ENCODE data around the gene HOXA11. TPM values are rescaled to one million over a fixed set of nuclear protein-coding genes. Genes with fewer than 3 reads are reported as not detected.
A peak's percentile ranks its signal among the peaks of the same experiment; 100 is the strongest.

HOXA11 gene
- total RNA-seq, 1 experiment from 2014 or later = not detected

DNA sequence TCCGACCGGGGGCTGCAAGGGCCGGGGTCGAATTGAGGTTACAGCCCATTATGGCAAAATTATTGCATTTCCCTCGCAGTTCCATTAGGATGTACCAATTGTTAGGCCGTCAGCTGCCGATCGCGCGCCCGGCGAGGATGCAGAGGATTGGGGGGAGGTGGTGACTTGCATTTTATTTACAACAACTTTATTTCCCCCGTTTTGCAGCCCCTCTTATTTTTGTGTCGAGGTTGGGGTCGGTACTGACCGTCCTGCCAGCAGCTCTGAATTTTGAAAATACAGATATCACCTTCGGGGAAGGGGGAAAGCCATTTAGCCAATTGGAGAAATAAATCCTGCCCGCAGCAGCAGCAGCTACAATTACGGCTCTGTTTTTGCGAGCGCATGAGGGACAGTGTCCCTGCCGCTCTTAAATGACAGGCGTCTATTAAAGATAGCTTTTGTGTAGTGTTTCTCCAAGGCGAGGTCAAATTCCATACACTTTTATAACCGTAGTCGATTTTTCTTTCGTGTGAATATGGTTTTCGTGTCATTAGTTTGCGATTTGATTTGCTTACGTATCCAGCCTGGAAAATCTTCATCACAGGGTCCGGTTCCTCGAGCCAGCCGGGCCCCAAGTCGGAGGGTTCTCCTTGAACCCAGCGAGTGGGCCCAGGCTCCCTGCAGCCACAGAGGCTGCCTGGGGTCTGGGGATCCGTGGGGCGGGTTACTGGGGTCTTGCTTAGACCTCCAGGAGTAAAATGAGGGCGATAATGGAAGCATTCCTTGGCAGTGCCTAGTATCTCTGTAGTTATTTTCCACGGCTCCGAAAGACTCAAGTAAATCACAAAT is 40.9 kb downstream of the HOXA11 start:
- H3K23me2 ChIP-seq (ENCODE audit: insufficient read length, low read depth, low read length, poor library complexity, severe bottlenecking) = peaks cover 14% of the 10 kb centered on the region
- TF ChIP-seq, protein P1, sequence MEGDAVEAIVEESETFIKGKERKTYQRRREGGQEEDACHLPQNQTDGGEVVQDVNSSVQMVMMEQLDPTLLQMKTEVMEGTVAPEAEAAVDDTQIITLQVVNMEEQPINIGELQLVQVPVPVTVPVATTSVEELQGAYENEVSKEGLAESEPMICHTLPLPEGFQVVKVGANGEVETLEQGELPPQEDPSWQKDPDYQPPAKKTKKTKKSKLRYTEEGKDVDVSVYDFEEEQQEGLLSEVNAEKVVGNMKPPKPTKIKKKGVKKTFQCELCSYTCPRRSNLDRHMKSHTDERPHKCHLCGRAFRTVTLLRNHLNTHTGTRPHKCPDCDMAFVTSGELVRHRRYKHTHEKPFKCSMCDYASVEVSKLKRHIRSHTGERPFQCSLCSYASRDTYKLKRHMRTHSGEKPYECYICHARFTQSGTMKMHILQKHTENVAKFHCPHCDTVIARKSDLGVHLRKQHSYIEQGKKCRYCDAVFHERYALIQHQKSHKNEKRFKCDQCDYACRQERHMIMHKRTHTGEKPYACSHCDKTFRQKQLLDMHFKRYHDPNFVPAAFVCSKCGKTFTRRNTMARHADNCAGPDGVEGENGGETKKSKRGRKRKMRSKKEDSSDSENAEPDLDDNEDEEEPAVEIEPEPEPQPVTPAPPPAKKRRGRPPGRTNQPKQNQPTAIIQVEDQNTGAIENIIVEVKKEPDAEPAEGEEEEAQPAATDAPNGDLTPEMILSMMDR (conservative IDR thresholded peaks at IDR 0.05) = no peak
- no peak overlapping the region for H3K23ac ChIP-seq (ENCODE audit: insufficient read length, low read depth, low read length)
- no peak overlapping the region for H2BK20ac ChIP-seq (ENCODE audit: low read depth, low read length, poor library complexity, severe bottlenecking)
- H3T11ph ChIP-seq (ENCODE audit: low read length) = no peak overlapping the region
- Mint-ChIP-seq H3K4me1 (peaks cover 5 to 25% of the 10 kb centered on the region in 2 experiments), H3K9me3 (peaks cover 16 to 28% of the 10 kb centered on the region in 2 experiments), H3K4me3 (no peak overlapping the region; a peak in 1 of 5 replicates), H3K27me3 (ENCODE audit: low read depth) (peaks cover 100% of the 10 kb centered on the region), H3K36me3 (ENCODE audit: insufficient read depth in 1 of 3, low read depth in 3 of 3) (no peaks in the 10 kb centered on the region; a peak in 3 of 7 replicates), H3K27ac (no peak overlapping the region)
- H2AFZ ChIP-seq (ENCODE audit: low read length) = no peak overlapping the region
- no CpG with 5 or more reads among the region's 40 CpGs for WGBS (ENCODE audit: extremely low coverage, insufficient read length, low lambda C conversion rate)
- H3K14ac ChIP-seq (ENCODE audit: insufficient read depth, low read length) = no peak overlapping the region
- H3K27ac ChIP-seq (ENCODE audit: insufficient read length, low read depth, low read length) = no peak overlapping the region
- no peak overlapping the region for H2BK15ac ChIP-seq (ENCODE audit: low read depth, low read length)
- no peak overlapping the region for H3K18ac ChIP-seq (ENCODE audit: insufficient read length, low read depth, low read length)
- no peaks in the 10 kb centered on the region for H3K4me1 ChIP-seq (ENCODE audit: insufficient read depth, low read length)
- H2BK5ac ChIP-seq (ENCODE audit: insufficient read length, low read length) = no peak overlapping the region
- H4K91ac ChIP-seq (ENCODE audit: insufficient read length, low read depth, low read length) = no peak overlapping the region
- no peak overlapping the region for H2AK5ac ChIP-seq (ENCODE audit: insufficient read length, low read length)
- no peak overlapping the region for H4K8ac ChIP-seq (replicated peaks; ENCODE audit: insufficient read length, low read depth, low read length)
- H3K9me3 ChIP-seq (ENCODE audit: control insufficient read depth, low read depth, low read length) = no peaks in the 10 kb centered on the region
- H4K5ac ChIP-seq (ENCODE audit: insufficient read length, low read depth, low read length) = no peak overlapping the region
- H2BK120ac ChIP-seq (ENCODE audit: low read depth, low read length, poor library complexity, severe bottlenecking) = no peak overlapping the region
- peaks cover 97% of the 10 kb centered on the region for H3K27me3 ChIP-seq (ENCODE audit: insufficient read depth, low read length)
- no peak overlapping the region for H3K4ac ChIP-seq (ENCODE audit: low read depth, low read length)
- H3K4me2 ChIP-seq (ENCODE audit: insufficient read depth, insufficient read length, low read length) = peak overlapping the region; percentile 65
- no peaks in the 10 kb centered on the region for H3K79me2 ChIP-seq (ENCODE audit: insufficient read depth, low read length)
- no peak overlapping the region for H3K56ac ChIP-seq (ENCODE audit: insufficient read length, low read depth, low read length)
- no peaks in the 10 kb centered on the region for H4K20me1 ChIP-seq (ENCODE audit: control insufficient read depth, insufficient read depth, insufficient read length)
- no peak overlapping the region for H3K9ac ChIP-seq (ENCODE audit: extremely low read depth, insufficient read length, low read length)
- DNase-seq = no peak
- H2BK12ac ChIP-seq (ENCODE audit: insufficient read length, low read depth, low read length) = no peak overlapping the region
- no peaks in the 10 kb centered on the region for H3K79me1 ChIP-seq (ENCODE audit: insufficient read depth, low read depth, low read length, poor library complexity, severe bottlenecking)

Measured in H9 (cell line).